RPMI7951 (cell line): Measurements from ENCODE around the gene STX16. TPM values are rescaled to one million over a fixed set of nuclear protein-coding genes. Genes with fewer than 3 reads are reported as not detected.

Experiments
- DNase-seq: peaks from one replicate; pipeline ENCODE4 v3.0.0-alpha.2; 2012; ENCODE audit warnings: low read depth
- total RNA-seq: library from RNA; depleted of rRNA; stranded (reverse); fragments of >200 nt; shearing (Covaris generic); gene quantifications from 2 replicates; pipeline ENCODE4 v1.2.3, GENCODE V29; 2014

STX16 gene
- total RNA-seq, 1 experiment from 2014 or later, result 12.5 TPM

GRCh38 chr20:58675641-58676040, 24.6 kb downstream of the STX16 start:
- DNase-seq, result no peak

- DNase-seq, result no peak
Observed at GRCh38 chr20:58676161-58676560, 25.1 kb downstream of the STX16 start.

GRCh38 chr20:58677079-58677604, 26.1 kb downstream of the STX16 start:
- no peak for DNase-seq

DNA sequence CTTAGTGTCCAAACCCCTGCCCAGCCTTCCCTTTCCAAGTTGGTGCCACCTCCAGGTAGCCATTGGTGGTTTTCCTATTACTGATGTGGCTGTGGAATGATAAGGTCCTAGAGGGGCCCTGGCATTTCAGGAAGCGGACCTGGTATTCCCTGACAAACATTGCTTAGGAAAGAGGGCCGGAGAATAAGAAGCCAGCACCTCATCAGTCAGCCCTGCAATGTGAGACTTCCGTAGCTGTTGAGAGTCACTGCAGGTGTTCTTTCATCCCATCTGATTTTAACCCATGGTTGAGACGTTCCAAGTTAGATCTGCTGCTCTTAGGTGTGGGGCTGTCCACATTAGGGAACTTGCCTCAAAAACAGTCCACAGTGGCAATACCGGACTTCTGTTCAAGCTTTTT, 26.7 kb downstream of the STX16 start:
- no peak for DNase-seq

GRCh38 chr20:58678806-58679205, 27.7 kb downstream of the STX16 start:
- no peak for DNase-seq

GRCh38 chr20:58682656-58683531, 31.8 kb downstream of the STX16 start:
- peak; percentile 47 for DNase-seq

- DNase-seq, result no peak
Observed at GRCh38 chr20:58684291-58684690, 33.2 kb downstream of the STX16 start.

DNA sequence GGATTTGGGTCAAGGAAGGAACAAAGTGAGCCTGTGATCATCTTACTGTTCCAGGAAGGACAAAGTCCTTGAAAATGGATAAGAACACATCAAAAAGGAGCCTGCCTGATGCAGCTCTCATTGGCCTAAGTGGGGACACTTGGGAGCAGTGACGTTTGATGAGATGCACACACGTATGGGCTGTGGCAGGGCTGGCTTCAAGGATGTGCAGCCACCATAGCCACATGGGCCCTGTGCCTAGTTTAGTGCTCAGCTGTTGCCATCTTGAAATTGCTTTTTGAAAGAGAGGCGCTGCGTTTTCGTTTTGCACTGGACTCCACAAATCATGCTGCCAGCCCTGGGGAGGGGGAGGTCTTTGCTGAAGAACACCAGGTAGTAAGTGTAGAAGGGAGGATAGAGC, 34.9 kb downstream of the STX16 start:
- DNase-seq, result no peak

DNA sequence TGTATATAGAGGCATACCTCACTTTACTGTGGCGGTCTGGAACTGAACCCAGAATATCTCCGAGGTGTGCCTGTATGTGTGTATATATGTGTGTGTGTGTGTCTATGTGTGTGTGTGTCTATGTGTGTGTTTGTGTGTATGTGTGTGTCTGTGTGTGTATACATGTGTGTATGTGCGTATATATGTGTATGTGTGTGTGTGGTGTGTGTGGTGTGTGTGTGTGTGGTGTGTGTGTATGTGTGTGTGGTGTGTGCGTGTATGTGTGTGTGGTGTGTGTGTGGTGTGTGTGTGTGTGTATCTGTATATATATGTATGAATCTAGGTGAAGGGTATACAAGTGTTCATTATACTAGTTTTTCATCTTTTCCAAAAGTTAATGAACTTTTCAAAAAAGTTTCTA, 37.3 kb downstream of the STX16 start:
- DNase-seq, result no peak

DNA sequence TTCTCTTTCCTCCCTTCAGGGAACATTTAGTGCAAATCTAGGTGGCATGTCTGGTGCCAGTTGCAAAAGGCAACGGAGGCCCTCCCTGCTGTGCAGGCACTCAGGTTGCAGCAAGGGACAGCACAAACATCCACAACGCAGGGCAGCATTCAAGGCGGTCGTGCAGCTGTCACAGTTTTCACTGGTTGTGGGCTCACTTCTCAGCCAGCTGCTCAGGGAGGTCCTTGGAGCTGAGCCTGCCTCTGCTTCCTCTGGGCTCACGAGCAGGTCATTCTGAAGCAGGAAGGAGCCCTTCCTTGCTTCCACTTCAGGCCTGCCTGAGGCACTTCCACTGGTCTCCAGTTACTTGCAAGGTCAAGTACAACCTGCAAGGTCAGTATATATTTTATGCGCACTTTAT, 37.8 kb downstream of the STX16 start:
- no peak for DNase-seq

GRCh38 chr20:58690396-58691135, 39.5 kb downstream of the STX16 start:
- DNase-seq, result no peak

DNA sequence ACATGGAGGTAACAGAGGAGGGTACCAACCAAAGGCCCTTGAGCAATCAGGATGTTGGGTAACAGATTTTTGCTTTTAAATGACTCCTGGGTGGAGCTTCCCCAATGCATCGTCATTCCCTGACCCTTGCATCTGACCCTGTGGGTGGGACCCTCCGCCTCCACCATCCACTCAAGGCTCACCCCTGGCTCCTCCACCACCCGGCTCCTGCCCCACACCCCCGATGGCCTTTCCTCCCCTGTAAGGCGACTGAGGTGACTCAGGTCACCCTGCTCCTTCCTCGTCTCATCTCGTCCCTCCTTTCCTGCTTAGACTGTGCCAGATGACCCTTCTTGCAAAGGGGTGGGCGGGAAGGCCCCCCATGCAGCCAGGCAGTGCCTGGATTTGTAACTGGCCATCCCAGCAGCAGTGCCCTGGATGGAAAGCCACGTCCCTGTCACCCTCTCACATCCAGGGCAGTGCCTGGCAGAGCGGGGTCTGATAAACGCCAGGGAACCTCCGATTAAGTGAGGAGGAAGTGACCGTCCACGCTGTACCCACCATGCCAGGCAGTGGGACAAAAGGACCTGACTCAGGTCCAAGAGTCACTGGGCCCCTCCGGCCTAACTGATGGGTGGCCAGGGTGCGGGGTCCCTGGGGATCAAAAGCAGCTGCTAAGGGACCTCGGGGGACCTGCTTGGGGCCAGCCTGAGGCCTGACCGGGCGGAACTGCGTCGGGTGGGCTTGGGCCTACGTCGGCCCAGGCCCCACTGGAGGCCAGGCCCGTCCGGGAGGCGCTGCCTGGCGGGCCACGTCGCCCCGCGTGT, 40.9 kb downstream of the STX16 start:
- DNase-seq, result peak; percentile 18

GRCh38 chr20:58692579-58693225, 41.6 kb downstream of the STX16 start, which contains the start of gene NPEPL1:
TSS of gene NPEPL1 (plus strand) at chr20:58692800. CDS start at chr20:58692901, 101 bp downstream.
- peak; percentile 82 for DNase-seq

- peak; percentile 28 for DNase-seq
Observed at GRCh38 chr20:58693226-58694006, 42.3 kb downstream of the STX16 start.

GRCh38 chr20:58694241-58695083, 43.4 kb downstream of the STX16 start:
- DNase-seq, result no peak

- DNase-seq, result no peak
Observed at GRCh38 chr20:58695084-58695722, 44.1 kb downstream of the STX16 start.

DNA sequence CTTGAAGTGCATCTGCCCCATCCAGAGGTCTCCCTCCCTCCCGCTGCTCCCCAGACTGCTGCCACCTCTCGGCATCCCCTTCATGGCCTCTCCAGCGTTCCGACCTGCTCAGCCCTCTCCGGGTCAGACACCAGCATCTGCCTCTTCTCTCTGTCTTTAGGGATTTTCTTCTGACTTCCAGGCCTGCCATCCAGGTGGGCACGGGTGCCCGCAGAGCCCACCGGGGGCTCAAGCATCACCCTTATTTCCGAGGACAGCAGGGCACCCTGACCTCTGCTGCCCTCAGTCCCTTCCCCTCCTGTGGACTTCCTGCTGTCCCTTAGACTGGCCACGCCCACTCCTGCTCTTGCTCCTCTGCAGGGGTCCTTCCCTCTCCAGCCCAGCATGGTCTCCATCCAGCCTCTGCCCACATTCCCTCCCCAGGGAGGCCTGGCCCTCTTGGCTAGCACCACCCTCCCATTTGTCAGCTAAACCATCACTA, 44.9 kb downstream of the STX16 start:
- DNase-seq, result no peak

DNA sequence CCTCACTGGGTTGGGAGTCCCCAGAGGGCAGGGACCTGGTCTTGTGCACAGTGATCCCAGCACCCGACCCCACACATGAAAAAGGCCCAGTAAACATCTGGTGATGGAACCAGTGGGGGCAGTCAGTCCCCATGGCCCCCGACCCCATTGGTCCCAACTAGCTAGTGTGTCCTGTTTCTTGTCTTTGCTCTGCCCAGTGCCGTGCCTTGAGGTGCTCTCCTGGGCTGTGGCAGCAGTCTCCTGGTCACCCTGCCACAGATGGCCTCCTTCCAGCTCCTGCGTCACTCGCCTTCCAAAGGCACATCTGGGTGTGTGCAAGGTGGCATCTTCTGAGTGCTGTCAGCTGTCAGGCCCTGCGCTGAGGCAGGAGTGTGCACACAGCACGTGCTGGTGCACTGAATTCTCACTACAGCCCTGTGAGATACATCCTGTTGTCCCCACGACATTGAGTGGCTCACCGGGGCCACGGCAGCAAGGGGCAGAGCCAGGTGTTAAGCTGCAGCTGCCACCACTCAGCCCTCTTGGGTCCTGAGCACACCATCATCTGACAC, 45.4 kb downstream of the STX16 start:
- no peak for DNase-seq
